Measurements from ENCODE around the gene CDC42BPA. TPM values are rescaled to one million over a fixed set of nuclear protein-coding genes. Genes with fewer than 3 reads are reported as not detected.

The CDC42BPA gene
- total RNA-seq, 1 donor from 2014 or later = 10.0 TPM

GRCh38 chr1:227071895-227072587 is 246.3 kb downstream of the CDC42BPA start:
- intact Hi-C loops (cut with micrococcal nuclease) = no loop called here

DNA sequence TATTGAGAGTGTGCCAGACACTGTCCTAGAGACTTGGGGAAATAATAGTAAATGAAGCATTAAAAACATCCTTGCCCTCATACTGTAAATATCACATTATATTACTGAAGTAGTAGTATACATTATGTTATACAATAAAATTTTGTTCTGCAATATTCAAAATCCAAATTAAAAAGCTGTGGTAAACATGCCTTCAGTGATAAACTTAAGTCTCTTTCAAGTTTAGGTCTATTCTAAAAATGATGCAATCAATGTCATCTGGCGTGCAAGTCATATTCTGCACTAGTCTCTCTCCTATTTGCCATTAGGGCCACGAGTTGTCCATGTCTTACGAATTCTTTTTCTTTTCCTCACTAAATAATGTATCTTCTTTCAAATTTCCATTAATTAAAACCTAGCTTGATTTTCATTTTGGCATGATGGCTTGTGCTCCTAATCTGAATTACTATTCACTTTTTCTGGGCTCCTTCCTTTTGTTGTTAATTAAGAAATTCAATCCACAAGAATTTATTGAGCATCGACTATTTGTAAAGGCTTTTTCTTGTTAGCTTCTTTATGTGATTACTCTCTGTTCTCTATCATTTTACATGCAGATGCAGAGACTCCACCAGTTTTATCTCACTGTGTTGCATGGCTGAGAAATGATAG is 247.5 kb downstream of the CDC42BPA start:
- intact Hi-C loops (cut with micrococcal nuclease) = no loop called here

DNA sequence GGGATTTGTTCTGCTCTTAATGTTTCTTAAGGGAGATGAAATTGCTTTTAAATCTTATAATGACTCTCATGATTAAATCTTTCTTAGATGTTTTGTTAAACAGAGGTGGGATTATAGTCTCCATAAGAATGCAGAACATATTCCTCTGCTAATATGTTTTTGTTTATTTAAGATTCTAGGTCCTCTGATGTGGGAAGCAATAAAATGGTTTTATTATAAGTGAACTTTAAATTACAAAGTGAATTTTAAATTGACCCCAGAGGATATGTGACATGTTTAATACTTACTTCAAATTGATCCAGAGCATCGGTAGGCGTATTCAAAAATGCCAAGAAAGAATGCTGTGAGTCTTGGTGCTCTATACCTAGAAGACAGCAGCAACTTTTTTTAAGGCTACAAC is 248.8 kb downstream of the CDC42BPA start:
- intact Hi-C loops (cut with micrococcal nuclease) = no loop called here

- intact Hi-C loops (cut with micrococcal nuclease) = no loop called here
These were observed 249.4 kb downstream of the CDC42BPA start for GRCh38 chr1:227068883-227069282.

DNA sequence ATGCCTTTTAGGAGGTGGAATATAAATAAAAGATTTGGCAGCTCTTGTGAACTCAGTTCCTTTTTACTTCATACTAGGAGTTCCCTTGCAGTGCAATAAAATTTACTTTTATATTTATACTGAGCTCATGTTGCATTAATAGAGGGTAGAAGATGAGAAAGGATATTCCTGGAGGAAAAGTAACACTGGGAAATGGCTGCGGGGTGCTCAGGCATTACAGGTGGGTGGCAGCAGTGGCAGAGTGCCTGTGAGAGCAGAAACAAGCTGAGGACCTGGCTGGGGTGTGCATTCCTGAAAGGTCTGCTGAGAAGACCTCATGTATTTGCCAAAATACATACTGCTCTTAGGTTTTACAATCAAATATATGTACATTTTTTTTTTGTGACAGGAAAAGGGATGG is 251.3 kb downstream of the CDC42BPA start:
- intact Hi-C loops (cut with micrococcal nuclease) = no loop called here

DNA sequence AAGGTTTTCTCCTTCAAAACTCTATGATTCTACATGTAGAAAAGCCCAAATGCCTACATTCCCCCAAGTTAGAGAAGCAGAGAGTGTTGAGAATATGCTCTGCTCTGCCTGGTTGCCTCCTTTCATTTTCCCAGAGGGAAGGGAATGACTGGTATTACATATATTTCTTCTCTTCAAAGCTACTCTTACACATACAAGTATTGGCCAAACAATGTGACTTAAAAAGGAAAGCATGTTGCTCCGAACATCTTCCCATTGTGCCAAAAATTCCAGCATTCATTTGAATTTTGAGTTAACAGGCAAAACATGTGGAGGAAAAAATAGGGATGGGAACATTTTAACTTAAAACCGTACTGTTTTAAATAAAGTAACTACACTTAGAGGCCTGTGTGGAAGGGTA is 253.0 kb downstream of the CDC42BPA start:
- intact Hi-C loops (cut with micrococcal nuclease) = no loop called here

- intact Hi-C loops (cut with micrococcal nuclease) = no loop called here
These were observed 256.0 kb downstream of the CDC42BPA start for GRCh38 chr1:227062306-227062705.

DNA sequence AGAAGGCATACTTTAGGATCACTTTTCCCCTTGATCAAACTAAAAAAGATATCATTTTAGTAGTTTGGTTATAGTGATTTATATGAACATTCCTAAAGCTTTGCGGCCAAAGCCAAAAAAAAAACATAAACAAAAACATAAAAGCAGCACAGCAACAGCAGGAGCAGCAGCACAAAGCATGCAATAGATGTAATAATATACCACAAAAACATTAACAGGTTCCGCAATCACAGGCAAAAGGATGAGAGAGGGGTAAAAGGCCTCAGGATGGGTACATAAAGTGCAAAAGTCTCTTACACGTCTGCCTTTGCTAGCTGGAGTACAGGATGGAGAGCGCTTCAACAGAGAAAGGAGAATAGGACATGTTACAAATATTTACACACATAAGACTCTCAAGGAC is 259.2 kb downstream of the CDC42BPA start:
- intact Hi-C loops (cut with micrococcal nuclease) = no loop called here

- intact Hi-C loops (cut with micrococcal nuclease) = no loop called here
These were observed 260.0 kb downstream of the CDC42BPA start for GRCh38 chr1:227058321-227058751.

DNA sequence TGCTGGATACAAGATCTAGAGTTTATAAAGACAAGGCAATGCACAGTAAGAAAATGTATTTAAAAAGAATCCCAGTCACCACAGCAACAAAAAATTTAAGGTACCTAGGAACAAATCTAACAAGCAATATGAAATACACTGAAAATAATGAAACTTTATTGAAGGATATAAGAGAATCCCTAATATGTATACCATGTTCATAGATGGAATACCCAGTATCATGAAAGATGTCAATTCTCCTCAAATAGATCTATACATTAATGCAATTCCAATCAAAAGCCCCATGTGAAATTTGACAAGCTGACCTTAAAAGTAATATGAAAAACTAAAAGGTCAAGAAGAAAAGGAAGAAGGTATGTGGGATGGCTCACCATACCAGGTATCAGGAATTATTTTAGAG is 269.0 kb downstream of the CDC42BPA start:
- intact Hi-C loops (cut with micrococcal nuclease) = no loop called here

DNA sequence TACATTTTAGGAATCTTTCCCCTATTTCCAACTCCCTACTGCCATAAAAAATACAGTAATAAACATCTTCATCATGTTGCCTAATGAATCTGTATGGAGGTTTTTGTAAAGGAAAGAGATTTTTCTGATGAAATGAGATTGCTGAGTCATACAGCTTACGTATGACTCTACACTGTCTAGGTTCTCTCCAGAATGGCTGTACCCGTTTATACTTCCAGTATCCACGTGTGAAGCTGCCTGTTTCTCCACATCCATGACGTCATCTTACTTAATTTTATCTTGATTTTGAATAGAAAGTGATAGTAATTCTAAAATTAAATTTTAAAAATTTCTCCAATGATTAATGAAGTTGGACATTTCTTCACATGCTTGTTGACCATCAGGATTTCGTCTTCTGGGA is 274.5 kb downstream of the CDC42BPA start:
- intact Hi-C loops (cut with micrococcal nuclease) = no loop called here

DNA sequence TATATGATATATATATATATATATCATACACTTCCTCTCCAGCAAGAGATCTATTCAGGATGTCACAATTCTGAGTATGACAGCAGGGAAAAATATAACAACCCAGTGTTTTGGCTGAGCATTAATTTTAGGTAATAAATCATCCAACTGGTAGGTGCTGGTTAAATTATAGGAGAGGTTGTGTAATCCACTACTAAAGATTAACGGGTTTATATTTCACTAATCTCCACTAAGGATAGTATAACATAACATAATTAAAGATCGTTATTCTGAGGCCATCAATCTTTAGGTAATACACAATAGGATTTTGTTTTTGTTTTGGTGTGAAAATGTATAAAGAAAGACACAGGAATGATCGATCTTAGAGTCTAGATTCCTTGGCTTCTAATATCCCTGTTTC is 276.0 kb downstream of the CDC42BPA start:
- intact Hi-C loops (cut with micrococcal nuclease) = no loop called here

DNA sequence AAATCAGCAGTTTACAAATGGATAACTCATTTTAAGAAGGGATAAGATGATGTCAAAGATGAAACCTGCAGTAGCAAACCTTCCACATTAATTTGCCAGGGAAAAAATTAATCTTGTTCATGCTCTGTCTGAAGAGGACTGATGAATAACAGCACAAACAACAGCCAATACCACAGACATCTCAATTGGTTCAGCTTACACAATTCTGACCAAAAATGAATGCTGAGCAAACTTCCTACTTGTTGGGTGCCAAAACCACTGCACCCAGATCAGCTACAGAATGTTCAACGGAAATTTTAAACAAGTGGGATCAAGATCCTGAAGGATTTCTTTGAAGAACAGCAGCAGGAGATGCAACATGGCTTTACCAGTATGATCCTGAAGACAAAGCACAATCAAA is 279.9 kb downstream of the CDC42BPA start:
- intact Hi-C loops (cut with micrococcal nuclease) = no loop called here

- intact Hi-C loops (cut with micrococcal nuclease) = no loop called here
These were observed 281.2 kb downstream of the CDC42BPA start for GRCh38 chr1:227037121-227037520.

GRCh38 chr1:227035316-227035715 is 283.0 kb downstream of the CDC42BPA start:
- intact Hi-C loops (cut with micrococcal nuclease) = no loop called here

GRCh38 chr1:227033880-227034279 is 284.4 kb downstream of the CDC42BPA start:
- intact Hi-C loops (cut with micrococcal nuclease) = no loop called here

DNA sequence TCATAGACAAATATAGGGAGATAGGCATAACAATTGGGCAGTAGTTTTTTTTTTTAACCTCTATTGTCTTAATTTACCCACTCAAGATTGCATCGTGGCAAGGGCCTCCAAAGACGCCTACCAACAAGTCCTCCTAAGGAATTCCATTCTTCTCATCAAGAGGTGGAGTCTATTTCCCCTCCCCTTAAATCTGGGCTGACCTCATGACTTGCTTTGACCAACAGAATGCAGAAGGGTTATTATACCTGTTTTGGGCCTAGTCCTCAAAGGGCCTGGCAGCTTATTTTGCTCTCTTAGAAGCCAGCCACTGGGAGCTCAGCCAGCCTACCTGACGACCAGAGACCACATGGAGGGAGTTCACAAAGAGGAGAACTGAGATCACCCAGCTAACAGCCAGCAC is 285.9 kb downstream of the CDC42BPA start:
- intact Hi-C loops (cut with micrococcal nuclease) = no loop called here

DNA sequence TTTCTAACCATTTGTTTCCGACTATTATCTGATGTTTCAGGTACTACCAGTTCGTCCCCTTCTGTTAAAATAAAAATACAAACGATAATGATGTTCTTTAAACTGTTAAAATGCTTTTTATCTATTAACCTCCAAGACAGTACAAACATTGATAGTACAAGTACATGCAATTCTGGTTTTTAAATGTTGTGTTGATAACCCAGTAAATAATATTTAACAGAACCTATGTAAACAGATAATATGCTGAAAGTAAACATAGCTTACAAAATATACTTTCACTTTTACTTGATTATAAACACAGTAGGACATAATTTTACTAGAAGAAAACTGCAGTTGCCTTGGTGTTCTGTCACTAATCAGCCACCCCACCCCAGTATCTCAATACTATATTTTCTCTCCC is 301.3 kb downstream of the CDC42BPA start:
- intact Hi-C loops (cut with micrococcal nuclease) = no loop called here

DNA sequence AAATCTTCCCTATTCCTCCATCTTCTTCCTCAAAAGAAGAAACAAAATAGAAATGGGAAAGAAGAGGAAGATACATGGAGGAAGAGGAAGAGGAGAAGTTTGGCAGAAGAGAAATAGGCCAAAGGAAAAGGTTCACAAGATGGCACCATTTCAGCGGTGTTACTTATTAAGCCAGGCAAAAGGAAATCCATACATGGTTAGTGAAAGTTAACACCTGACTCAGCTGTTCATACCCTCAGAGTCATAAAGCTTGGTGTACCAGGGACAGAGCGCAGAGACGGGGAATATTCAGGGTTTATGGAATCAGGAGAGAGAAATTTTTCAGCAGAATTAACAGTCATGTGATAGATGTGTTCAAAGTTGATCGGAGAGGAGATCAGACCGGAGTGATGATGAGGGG is 307.6 kb downstream of the CDC42BPA start:
- intact Hi-C loops (cut with micrococcal nuclease) = no loop called here

- intact Hi-C loops (cut with micrococcal nuclease) = no loop called here
These were observed 308.4 kb downstream of the CDC42BPA start for GRCh38 chr1:227009937-227010336.

DNA sequence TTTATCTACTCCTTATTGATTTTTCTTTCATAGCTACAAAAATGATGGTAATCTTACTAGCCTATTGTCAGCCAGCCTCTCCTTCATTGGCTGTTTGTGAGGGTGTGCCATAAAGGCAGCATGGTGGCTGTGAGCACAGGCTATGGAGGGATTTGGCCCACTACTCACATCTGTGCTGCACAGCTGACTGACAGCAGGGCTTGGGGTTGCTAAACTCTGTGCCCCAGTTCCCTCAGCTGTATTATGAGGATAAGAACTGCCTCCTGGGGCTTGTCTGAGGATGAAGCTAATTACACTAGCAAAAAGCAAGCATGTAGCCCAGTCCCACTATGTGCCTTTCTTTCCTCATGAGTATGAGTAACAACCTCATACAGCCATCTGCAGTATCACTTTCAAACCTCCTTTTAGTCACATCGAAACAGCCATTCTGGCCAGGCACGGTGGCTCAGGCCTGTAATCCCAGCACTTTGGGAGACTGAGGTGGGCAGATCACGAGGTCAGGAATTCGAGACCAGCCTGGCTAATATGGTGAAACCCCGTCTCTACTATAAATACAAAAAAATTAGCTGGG is 312.0 kb downstream of the CDC42BPA start:
- intact Hi-C loops (cut with micrococcal nuclease) = no loop called here

DNA sequence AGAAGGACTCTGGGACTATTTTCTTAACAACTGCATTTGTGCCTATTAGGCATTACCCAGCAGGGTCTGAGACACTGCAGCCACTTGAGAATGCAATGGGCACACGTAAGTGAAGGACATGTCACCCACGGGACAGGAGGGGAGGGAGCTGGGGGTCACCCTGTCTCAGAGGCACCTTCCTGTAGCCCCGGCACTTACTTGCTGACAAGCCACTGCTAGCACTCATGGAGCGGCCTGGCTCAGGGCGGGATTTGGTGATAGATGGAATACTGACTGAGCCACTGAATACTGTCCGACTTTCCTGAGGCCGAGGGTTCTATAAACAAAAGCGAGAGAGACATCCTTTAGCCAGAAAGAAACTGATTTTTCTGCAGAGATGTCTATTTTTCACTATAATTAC is 313.5 kb downstream of the CDC42BPA start:
- intact Hi-C loops (cut with micrococcal nuclease) = no loop called here

DNA sequence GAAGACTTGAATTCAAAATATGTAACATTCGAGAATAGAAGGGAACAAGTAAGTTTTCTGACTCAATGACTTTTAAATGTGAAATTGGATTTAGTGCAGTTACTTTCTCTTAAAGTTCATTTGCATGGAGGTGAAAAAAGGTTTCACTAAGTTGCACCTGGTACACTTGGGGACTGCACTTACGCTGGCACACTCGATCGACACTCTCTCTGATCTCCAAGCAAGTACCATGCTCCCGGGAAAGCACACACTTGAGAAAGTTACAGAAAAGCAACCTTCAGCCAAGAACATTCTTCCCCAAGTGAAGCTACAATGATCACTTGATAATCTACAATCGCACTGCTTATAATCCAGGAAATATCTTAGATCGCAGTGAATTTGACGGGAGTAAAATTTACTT is 315.1 kb downstream of the CDC42BPA start:
- intact Hi-C loops (cut with micrococcal nuclease) = no loop called here
